Esophagus (tissue), 2 donors: Measurements from ENCODE around the gene ADAMTS6. TPM values are rescaled to one million over a fixed set of nuclear protein-coding genes. Genes with fewer than 3 reads are reported as not detected.

Experiments
- H3K27ac ChIP-seq, 2 donors: one replicate each; pipeline ENCODE4 v1.5.1; 2013; ENCODE audit warnings: low read depth in 2 of 2, mild to moderate bottlenecking in 2 of 2, inconsistent platforms in 1 of 2, low read length in 1 of 2, moderate library complexity in 1 of 2
- H3K27me3 ChIP-seq, 2 donors: one replicate each; pipeline ENCODE4 v1.6.1; 2013; ENCODE audit warnings: low read length in 2 of 2, control low read depth in 1 of 2, mild to moderate bottlenecking in 1 of 2; ENCODE audit not compliant: insufficient read depth in 2 of 2, control insufficient read depth in 1 of 2
- H3K36me3 ChIP-seq, 2 donors: one replicate each; pipeline ENCODE4 v1.6.1; 2013; ENCODE audit warnings: low read length in 1 of 2; ENCODE audit not compliant: control insufficient read depth in 2 of 2, insufficient read depth in 2 of 2
- H3K4me1 ChIP-seq, 2 donors: one replicate each; pipeline ENCODE4 v1.6.1; 2013; ENCODE audit warnings: low read length in 1 of 2; ENCODE audit not compliant: control insufficient read depth in 2 of 2, insufficient read depth in 2 of 2
- H3K4me3 ChIP-seq, 2 donors: one replicate each; pipeline ENCODE4 v1.5.1; 2013; ENCODE audit warnings: low read length in 2 of 2, mild to moderate bottlenecking in 2 of 2, low read depth in 1 of 2, moderate library complexity in 1 of 2
- H3K9me3 ChIP-seq, 2 donors: one replicate each; pipeline ENCODE4 v1.6.1; 2013; ENCODE audit warnings: mild to moderate bottlenecking in 2 of 2, low read depth in 1 of 2, low read length in 1 of 2, moderate library complexity in 1 of 2; ENCODE audit not compliant: control insufficient read depth in 2 of 2, insufficient read depth in 1 of 2
- WGBS, 2 donors: extraction: QIAGEN DNeasy Blood & Tissue Kit; methylation state at CpG; one replicate each; pipeline ENCODE4 v1.1.7; 2013; 5-methylcytosine and 5-hydroxymethylcytosine counted together
- polyA plus RNA-seq, 2 donors: library from polyadenylated mRNA; stranded (reverse); fragments of 200-250 nt; gene quantifications; one replicate each; pipeline ENCODE4 v1.2.3, GENCODE V29; 2013
- donor health status: healthy with polysubstance abuse.
- donor health status: Bipolar disorder and iron deficiency.

Gene ADAMTS6
- polyA plus RNA-seq, 2 donors: 0.16 to 0.25 TPM

DNA sequence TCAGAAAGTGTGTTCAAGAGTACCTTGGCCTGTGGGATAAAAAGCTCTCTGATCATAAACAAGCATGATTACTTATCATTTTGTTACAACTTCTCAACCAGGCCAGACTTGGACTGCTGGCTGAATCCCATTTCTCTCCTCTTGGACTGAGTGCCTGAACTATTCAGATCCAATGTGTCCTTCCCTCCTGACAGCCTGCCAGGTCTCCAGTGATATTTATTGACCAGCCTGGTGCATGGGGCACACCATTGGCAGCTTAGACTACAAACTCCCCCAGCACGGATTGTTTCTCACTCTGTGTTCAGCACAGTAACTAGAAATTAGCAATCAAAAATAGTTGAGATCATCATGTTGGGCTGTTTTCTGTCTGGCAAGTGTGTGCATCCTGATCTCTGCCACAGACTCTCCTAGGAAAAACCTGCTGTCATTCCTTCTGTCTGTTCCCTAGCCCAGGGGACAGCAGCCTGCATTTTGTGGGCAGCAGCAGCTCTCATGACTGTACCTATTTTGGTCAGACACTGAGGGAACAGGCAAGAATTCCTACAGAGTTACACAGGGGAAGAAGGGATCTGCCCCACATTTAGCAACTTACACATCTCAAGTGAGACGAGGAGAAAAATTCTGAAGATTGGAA lies 348.1 kb downstream of the ADAMTS6 start:
- Histone ChIP-seq H3K27ac (no peak overlapping the region), H3K27me3 (no peaks in the 10 kb centered on the region), H3K9me3 (no peaks in the 10 kb centered on the region), H3K4me3 (no peak overlapping the region), H3K36me3 (no peaks in the 10 kb centered on the region), H3K4me1 (no peaks in the 10 kb centered on the region)
- 75 to 80% methylated on average over 2 of the region's 2 CpGs for WGBS, 2 donors

DNA sequence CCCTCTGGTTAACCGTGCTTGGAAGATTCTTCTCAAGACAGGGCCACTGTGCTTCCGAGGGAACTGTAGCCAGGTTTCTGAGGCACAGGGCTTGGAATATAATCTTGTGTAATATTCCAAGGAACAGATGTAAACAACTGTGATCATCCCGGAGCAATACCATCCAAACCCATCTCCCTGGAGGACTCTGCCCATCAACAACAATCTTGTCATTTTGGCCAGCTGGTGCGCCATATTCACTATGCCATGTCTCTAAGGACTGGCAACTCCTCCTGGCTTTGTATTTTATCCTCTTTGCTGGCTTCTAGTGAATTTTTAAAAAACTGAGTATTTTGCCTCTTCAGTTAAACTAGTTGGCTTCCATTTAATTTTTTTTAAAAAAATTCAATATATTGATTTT lies 349.3 kb downstream of the ADAMTS6 start:
- H3K9me3 ChIP-seq: no peaks in the 10 kb centered on the region
- no peak overlapping the region for H3K27ac ChIP-seq
- H3K4me3 ChIP-seq: no peak overlapping the region
- no peaks in the 10 kb centered on the region for H3K36me3 ChIP-seq
- H3K4me1 ChIP-seq: no peaks in the 10 kb centered on the region
- H3K27me3 ChIP-seq: no peaks in the 10 kb centered on the region
- 92 to 93% methylated on average over 4 of the region's 4 CpGs for WGBS, 2 donors

GRCh38 chr5:65128226-65128625 lies 353.5 kb downstream of the ADAMTS6 start:
- no peaks in the 10 kb centered on the region for H3K9me3 ChIP-seq
- 62 to 64% methylated on average over 6 of the region's 6 CpGs for WGBS, 2 donors
- H3K27ac ChIP-seq: peak overlapping the region; percentile 45 to 52
- H3K4me3 ChIP-seq: no peak overlapping the region
- no peaks in the 10 kb centered on the region for H3K27me3 ChIP-seq
- no peaks in the 10 kb centered on the region for H3K4me1 ChIP-seq
- H3K36me3 ChIP-seq: no peaks in the 10 kb centered on the region

DNA sequence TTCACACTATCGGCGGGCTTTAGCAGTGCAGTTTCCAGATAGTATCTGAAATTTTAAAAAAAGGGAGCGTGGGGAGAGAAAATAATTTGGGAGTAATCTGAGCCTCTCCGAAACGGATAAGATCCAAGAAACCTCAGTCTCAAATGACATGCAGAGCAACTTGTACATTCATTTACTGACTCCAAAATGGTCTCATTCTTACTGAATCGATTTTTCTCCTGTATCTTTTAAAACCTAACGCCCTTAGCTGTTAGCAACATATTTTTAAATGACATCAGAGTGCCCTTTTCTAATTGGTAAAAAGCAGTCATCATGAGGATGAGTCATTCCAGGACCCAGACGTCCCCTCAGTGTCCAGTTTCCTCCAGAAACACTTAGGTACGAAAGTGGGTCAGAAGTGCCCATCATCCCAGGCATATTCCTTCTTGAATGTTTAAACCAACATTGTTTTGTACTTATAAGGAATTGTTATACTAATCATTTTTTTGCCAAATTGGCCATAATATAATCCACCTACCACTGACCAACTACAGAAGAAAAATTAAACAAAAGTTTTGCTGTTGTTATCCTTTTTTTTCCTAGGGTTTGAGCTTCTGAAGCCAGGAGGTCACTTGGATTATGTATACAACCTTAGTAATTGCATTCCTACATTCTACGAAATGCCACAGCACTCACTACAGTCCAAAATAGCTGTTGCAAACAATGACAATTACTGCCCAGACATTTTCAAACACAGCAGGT lies 354.4 kb downstream of the ADAMTS6 start:
- Histone ChIP-seq H3K36me3 (no peaks in the 10 kb centered on the region), H3K4me3 (no peak overlapping the region), H3K9me3 (no peaks in the 10 kb centered on the region), H3K27ac (peak overlapping the region in 1 of 2 donors; percentile 48), H3K4me1 (no peaks in the 10 kb centered on the region), H3K27me3 (no peaks in the 10 kb centered on the region)
- 70 to 75% methylated on average over 10 of the region's 10 CpGs for WGBS, 2 donors

DNA sequence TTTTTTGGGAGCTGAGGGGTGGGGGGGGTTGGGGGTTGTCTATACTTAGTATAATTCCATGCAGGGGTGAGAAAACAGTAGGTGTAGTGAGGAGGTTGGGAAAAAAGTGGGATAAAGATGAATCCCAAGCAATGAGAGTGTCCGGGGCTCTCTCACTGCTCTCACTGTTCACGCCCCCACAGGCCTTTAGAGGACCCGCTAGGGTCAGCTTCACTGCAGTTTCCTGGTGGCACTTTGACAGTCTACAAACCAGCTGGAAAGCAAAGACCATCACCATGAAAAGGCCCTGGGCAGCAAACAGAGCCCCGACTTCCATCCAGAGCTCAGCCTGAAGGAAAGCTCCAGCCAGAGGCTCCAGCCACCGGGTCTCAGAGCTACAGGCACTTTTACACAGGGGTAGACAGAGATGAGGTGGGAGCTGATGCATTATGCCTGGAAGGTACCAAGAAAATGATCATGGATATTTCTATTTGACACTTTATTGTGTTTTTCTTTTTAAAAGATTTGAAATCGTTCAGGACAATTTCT lies 355.1 kb downstream of the ADAMTS6 start:
- Histone ChIP-seq H3K9me3 (no peaks in the 10 kb centered on the region), H3K27ac (peak overlapping the region; percentile 15 to 72), H3K27me3 (no peaks in the 10 kb centered on the region), H3K4me1 (no peaks in the 10 kb centered on the region), H3K4me3 (no peak overlapping the region), H3K36me3 (no peaks in the 10 kb centered on the region)
- WGBS, 2 donors: 80 to 82% methylated on average over 6 of the region's 6 CpGs

DNA sequence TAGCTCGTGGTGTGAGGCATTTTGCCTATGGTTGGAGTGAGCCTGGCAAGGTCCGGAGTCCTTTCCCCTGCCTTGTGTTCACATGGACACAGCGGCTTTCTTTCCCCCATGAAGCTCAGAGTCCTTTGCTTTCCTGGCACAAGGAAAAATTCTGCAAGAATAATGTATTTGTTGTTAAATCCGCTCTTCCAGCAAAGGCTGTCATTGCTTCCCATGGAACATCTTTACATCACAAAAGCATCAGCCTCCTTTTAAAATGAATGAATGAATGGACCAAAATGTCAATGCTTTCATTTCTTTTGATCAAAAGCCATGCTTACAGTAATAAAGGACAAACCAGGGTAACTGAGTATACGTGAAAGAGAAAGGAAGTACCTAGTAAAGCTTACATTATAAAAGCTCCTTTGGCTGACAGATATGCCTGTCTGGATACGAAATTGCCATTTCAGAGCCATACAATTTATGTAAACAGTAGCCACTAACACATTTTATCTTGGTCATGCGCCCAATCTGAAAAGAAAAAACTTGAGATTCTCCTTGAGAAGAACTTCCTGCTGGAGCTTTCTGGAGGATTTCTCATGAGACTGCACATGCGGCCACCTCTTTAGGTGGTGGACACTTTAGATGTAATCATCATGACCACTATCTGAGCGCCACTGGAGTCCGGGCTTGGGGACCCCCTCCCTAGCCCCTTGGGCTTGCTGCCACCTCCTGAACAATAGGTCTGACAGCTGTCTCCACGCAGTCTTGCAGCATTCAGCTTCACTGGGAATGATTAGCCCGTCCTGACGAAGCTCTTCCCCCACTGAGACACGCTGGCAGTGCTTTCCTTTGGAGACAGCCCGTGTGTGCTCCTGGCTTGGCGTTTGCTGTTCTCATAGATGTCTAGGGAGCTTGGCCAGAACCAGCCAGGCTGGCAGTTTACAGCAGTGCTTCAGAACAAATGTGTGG lies 355.9 kb downstream of the ADAMTS6 start:
- Histone ChIP-seq H3K27me3 (no peaks in the 10 kb centered on the region), H3K4me1 (no peaks in the 10 kb centered on the region), H3K27ac (peak overlapping the region; percentile 23 to 49), H3K9me3 (no peaks in the 10 kb centered on the region), H3K4me3 (no peak overlapping the region), H3K36me3 (no peaks in the 10 kb centered on the region)
- 43 to 46% methylated on average over 16 of the region's 16 CpGs for WGBS, 2 donors

DNA sequence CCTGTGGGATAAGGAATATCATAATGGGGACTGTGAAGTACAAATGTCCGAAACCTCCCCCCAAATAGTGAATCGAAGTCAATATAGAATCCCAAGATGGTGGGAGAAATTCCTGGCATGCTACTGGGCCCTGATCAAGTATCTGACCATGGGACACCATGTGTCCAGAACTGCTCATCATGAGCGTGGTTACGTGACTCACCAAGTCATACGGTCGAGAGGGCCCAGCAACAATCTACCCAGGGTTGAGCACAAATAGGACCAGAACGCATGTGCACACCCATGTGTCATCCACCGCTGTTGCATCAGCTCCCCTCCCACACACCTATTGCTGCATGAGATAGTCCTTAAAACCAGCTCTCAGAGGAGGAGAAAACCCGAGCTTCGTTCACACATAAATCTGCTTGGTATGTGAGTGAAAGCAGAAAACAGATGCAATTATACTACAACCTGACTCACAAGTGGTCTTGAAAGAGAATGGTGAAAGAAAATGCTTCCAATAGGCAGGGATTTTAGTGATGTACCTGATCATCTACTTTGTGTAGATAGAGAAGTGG lies 359.8 kb downstream of the ADAMTS6 start:
- H3K36me3 ChIP-seq: no peaks in the 10 kb centered on the region
- no peaks in the 10 kb centered on the region for H3K9me3 ChIP-seq
- H3K4me3 ChIP-seq: no peak overlapping the region
- no peaks in the 10 kb centered on the region for H3K4me1 ChIP-seq
- H3K27ac ChIP-seq: no peak overlapping the region
- 95 to 96% methylated on average over 10 of the region's 10 CpGs for WGBS, 2 donors
- no peaks in the 10 kb centered on the region for H3K27me3 ChIP-seq

DNA sequence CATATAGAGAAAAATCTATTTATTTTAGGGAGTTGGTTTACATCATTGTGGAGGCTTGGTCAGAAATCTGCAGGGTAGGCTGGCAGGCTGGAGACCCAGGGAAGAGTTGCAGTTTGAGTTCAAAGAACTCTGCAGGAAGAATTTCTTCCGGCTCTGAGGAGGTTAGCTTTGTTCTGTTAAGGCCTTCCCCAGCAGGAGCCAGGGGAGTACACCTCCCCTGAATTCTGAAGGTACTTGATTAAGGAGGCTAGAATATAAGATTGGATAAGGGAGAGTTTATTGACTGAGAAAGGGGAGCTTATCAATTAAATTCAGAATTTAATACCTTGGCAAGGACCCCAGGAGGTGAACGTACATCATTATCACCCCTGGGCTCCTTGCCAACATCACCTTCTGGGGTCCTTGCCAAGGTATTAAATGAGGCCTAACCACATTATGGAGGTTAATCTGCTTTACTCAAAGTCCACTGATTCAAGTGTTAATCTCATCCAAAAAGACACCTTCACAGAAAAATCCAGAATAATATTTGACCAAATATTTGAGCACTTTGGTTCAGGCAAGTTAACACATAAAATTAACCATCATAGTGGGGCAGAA lies 361.3 kb downstream of the ADAMTS6 start:
- no peaks in the 10 kb centered on the region for H3K36me3 ChIP-seq
- H3K4me3 ChIP-seq: no peak overlapping the region
- no peaks in the 10 kb centered on the region for H3K27me3 ChIP-seq
- H3K27ac ChIP-seq: no peak overlapping the region
- H3K4me1 ChIP-seq: no peaks in the 10 kb centered on the region
- WGBS, 2 donors: 34 to 35% methylated on average over 2 of the region's 2 CpGs
- H3K9me3 ChIP-seq: no peaks in the 10 kb centered on the region

DNA sequence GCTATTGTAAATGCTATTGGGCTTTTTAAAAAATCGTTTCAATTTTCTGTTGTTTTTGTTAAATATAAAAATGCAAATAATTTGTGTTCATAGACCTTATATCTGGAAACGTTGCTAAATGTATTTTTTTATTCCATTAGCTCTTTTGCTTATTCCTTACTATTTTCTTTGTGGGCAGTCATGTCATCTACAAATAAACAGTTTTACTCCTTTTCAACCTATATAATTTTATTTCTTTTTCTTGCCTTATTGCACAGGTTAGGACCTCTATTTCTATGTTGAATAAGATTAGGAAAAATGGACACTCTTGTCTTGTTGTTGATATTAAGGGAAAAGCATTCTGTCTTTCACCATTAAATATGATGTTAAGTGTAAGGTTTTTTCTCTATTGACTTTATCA lies 364.2 kb downstream of the ADAMTS6 start:
- 75 to 89% methylated on average over 2 of the region's 2 CpGs for WGBS, 2 donors
- no peaks in the 10 kb centered on the region for H3K4me1 ChIP-seq
- H3K9me3 ChIP-seq: no peaks in the 10 kb centered on the region
- H3K4me3 ChIP-seq: no peak overlapping the region
- H3K27ac ChIP-seq: no peak overlapping the region
- no peaks in the 10 kb centered on the region for H3K36me3 ChIP-seq
- H3K27me3 ChIP-seq: no peaks in the 10 kb centered on the region
